Activated naive CD8-positive, alpha-beta T cell treated with anti-CD3 and anti-CD28 coated beads for 36 hours (primary cell): ENCODE results near the gene BNC1. TPM values are rescaled to one million over a fixed set of nuclear protein-coding genes. Genes with fewer than 3 reads are reported as not detected.

Experiments used
- DNase-seq: peaks from one replicate; pipeline ENCODE4 v3.0.0; 2021
- H3K27ac Mint-ChIP-seq: one replicate; pipeline ENCODE4 v1.8.0; 2022; ENCODE audit warnings: mild to moderate bottlenecking, moderate library complexity, mixed read lengths
- H3K27me3 Mint-ChIP-seq: one replicate; pipeline ENCODE4 v1.8.0; 2022; ENCODE audit warnings: mild to moderate bottlenecking, mixed read lengths
- H3K36me3 Mint-ChIP-seq: one replicate; pipeline ENCODE4 v1.8.0; 2021; ENCODE audit warnings: mild to moderate bottlenecking, mixed read lengths
- H3K4me1 Mint-ChIP-seq: one replicate; pipeline ENCODE4 v1.8.0; 2021; ENCODE audit warnings: mixed read lengths
- H3K4me3 Mint-ChIP-seq: one replicate; pipeline ENCODE4 v1.8.0; 2022; ENCODE audit warnings: mild to moderate bottlenecking, moderate library complexity, mixed read lengths
- H3K9me3 Mint-ChIP-seq: one replicate; pipeline ENCODE4 v1.8.0; 2022; ENCODE audit warnings: mixed read lengths
- total RNA-seq, 2 experiments: library from RNA; stranded (reverse); gene quantifications; one replicate each; pipeline ENCODE4 v1.2.3, GENCODE V29; 2021

Gene BNC1
- total RNA-seq, 2 experiments from 2014 or later, result not detected

- Mint-ChIP-seq H3K4me3 (no peak overlapping the region), H3K9me3 (no peaks in the 10 kb centered on the region), H3K27me3 (peaks cover 37% of the 10 kb centered on the region), H3K4me1 (no peaks in the 10 kb centered on the region), H3K27ac (no peak overlapping the region), H3K36me3 (no peaks in the 10 kb centered on the region)
- DNase-seq, result no peak
Observed at GRCh38 chr15:83305704-83306291, 21.3 kb upstream of the BNC1 start.

GRCh38 chr15:83304861-83305703 lies 20.6 kb upstream of the BNC1 start:
- H3K9me3 Mint-ChIP-seq, result no peaks in the 10 kb centered on the region
- no peaks in the 10 kb centered on the region for H3K36me3 Mint-ChIP-seq
- peaks cover 39% of the 10 kb centered on the region for H3K27me3 Mint-ChIP-seq
- no peaks in the 10 kb centered on the region for H3K4me1 Mint-ChIP-seq
- no peak overlapping the region for H3K27ac Mint-ChIP-seq
- DNase-seq, result no peak
- no peak overlapping the region for H3K4me3 Mint-ChIP-seq

GRCh38 chr15:83303535-83303934 lies 19.1 kb upstream of the BNC1 start:
- no peak overlapping the region for H3K27ac Mint-ChIP-seq
- no peaks in the 10 kb centered on the region for H3K36me3 Mint-ChIP-seq
- peaks cover 46% of the 10 kb centered on the region for H3K27me3 Mint-ChIP-seq
- H3K9me3 Mint-ChIP-seq, result no peaks in the 10 kb centered on the region
- no peak overlapping the region for H3K4me3 Mint-ChIP-seq
- H3K4me1 Mint-ChIP-seq, result no peaks in the 10 kb centered on the region
- DNase-seq, result no peak

GRCh38 chr15:83300826-83301225 lies 16.4 kb upstream of the BNC1 start:
- no peaks in the 10 kb centered on the region for H3K4me1 Mint-ChIP-seq
- no peak overlapping the region for H3K4me3 Mint-ChIP-seq
- no peaks in the 10 kb centered on the region for H3K9me3 Mint-ChIP-seq
- no peaks in the 10 kb centered on the region for H3K36me3 Mint-ChIP-seq
- H3K27ac Mint-ChIP-seq, result no peak overlapping the region
- no peak for DNase-seq
- H3K27me3 Mint-ChIP-seq, result peaks cover 59% of the 10 kb centered on the region

GRCh38 chr15:83299462-83299861 lies 15.0 kb upstream of the BNC1 start:
- Mint-ChIP-seq H3K27ac (no peak overlapping the region), H3K4me1 (no peaks in the 10 kb centered on the region), H3K36me3 (no peaks in the 10 kb centered on the region), H3K27me3 (peaks cover 58% of the 10 kb centered on the region), H3K9me3 (no peaks in the 10 kb centered on the region), H3K4me3 (no peak overlapping the region)
- no peak for DNase-seq

- H3K27ac Mint-ChIP-seq, result no peak overlapping the region
- peaks cover 52% of the 10 kb centered on the region for H3K27me3 Mint-ChIP-seq
- H3K9me3 Mint-ChIP-seq, result no peaks in the 10 kb centered on the region
- no peak for DNase-seq
- no peaks in the 10 kb centered on the region for H3K4me1 Mint-ChIP-seq
- no peaks in the 10 kb centered on the region for H3K36me3 Mint-ChIP-seq
- no peak overlapping the region for H3K4me3 Mint-ChIP-seq
Observed at GRCh38 chr15:83295417-83295816, 11.0 kb upstream of the BNC1 start.

- Mint-ChIP-seq H3K27me3 (peaks cover 54% of the 10 kb centered on the region), H3K27ac (no peak overlapping the region), H3K36me3 (no peaks in the 10 kb centered on the region), H3K4me1 (no peaks in the 10 kb centered on the region), H3K4me3 (no peak overlapping the region), H3K9me3 (no peaks in the 10 kb centered on the region)
- DNase-seq, result no peak
Observed at GRCh38 chr15:83293201-83293600, 8.7 kb upstream of the BNC1 start.

GRCh38 chr15:83292317-83292716 lies 7.9 kb upstream of the BNC1 start:
- H3K27ac Mint-ChIP-seq, result no peak overlapping the region
- DNase-seq, result no peak
- no peaks in the 10 kb centered on the region for H3K4me1 Mint-ChIP-seq
- H3K9me3 Mint-ChIP-seq, result no peaks in the 10 kb centered on the region
- H3K4me3 Mint-ChIP-seq, result no peak overlapping the region
- H3K27me3 Mint-ChIP-seq, result peaks cover 63% of the 10 kb centered on the region
- no peaks in the 10 kb centered on the region for H3K36me3 Mint-ChIP-seq

- H3K4me3 Mint-ChIP-seq, result no peak overlapping the region
- H3K9me3 Mint-ChIP-seq, result no peaks in the 10 kb centered on the region
- H3K36me3 Mint-ChIP-seq, result no peaks in the 10 kb centered on the region
- H3K27me3 Mint-ChIP-seq, result peaks cover 62% of the 10 kb centered on the region
- H3K4me1 Mint-ChIP-seq, result no peaks in the 10 kb centered on the region
- DNase-seq, result no peak
- no peak overlapping the region for H3K27ac Mint-ChIP-seq
Observed at GRCh38 chr15:83290236-83290635, 5.8 kb upstream of the BNC1 start.

GRCh38 chr15:83289160-83289559 lies 4.7 kb upstream of the BNC1 start:
- H3K27ac Mint-ChIP-seq, result no peak overlapping the region
- no peaks in the 10 kb centered on the region for H3K9me3 Mint-ChIP-seq
- H3K4me3 Mint-ChIP-seq, result no peak overlapping the region
- H3K36me3 Mint-ChIP-seq, result no peaks in the 10 kb centered on the region
- H3K4me1 Mint-ChIP-seq, result no peaks in the 10 kb centered on the region
- H3K27me3 Mint-ChIP-seq, result peaks cover 61% of the 10 kb centered on the region
- DNase-seq, result no peak

GRCh38 chr15:83288381-83288801 lies 3.9 kb upstream of the BNC1 start:
- DNase-seq, result no peak
- H3K4me3 Mint-ChIP-seq, result no peak overlapping the region
- H3K27me3 Mint-ChIP-seq, result peaks cover 67% of the 10 kb centered on the region
- no peak overlapping the region for H3K27ac Mint-ChIP-seq
- no peaks in the 10 kb centered on the region for H3K9me3 Mint-ChIP-seq
- H3K4me1 Mint-ChIP-seq, result peaks cover 3% of the 10 kb centered on the region
- no peaks in the 10 kb centered on the region for H3K36me3 Mint-ChIP-seq

- Mint-ChIP-seq H3K27ac (no peak overlapping the region), H3K4me3 (no peak overlapping the region), H3K27me3 (peaks cover 69% of the 10 kb centered on the region), H3K36me3 (no peaks in the 10 kb centered on the region), H3K9me3 (no peaks in the 10 kb centered on the region), H3K4me1 (peaks cover 6% of the 10 kb centered on the region)
- no peak for DNase-seq
Observed at GRCh38 chr15:83287541-83288027, 3.1 kb upstream of the BNC1 start.

GRCh38 chr15:83285979-83286553 lies 1.6 kb upstream of the BNC1 start:
- Mint-ChIP-seq H3K4me1 (peaks cover 6% of the 10 kb centered on the region), H3K4me3 (no peak overlapping the region), H3K27ac (no peak overlapping the region), H3K9me3 (no peaks in the 10 kb centered on the region), H3K27me3 (peaks cover 75% of the 10 kb centered on the region), H3K36me3 (no peaks in the 10 kb centered on the region)
- no peak for DNase-seq

GRCh38 chr15:83285284-83285978 lies 967 bp upstream of the BNC1 start:
- no peak overlapping the region for H3K27ac Mint-ChIP-seq
- H3K36me3 Mint-ChIP-seq, result no peaks in the 10 kb centered on the region
- DNase-seq, result no peak
- peaks cover 6% of the 10 kb centered on the region for H3K4me1 Mint-ChIP-seq
- no peaks in the 10 kb centered on the region for H3K9me3 Mint-ChIP-seq
- H3K4me3 Mint-ChIP-seq, result no peak overlapping the region
- H3K27me3 Mint-ChIP-seq, result peaks cover 76% of the 10 kb centered on the region
